AG20443 (cell line): Measurements from ENCODE around the gene CHRNA3.
"Not testable (repeated sequence)": the region's sequence is repeated elsewhere in the genome, so short reads cannot be mapped to it uniquely, and the experiment has no call there.

Experiments
- DNase-seq: peaks from one replicate; pipeline ENCODE4 v3.0.0; 2012; ENCODE audit warnings: low spot score, mixed read lengths

Gene CHRNA3

GRCh38 chr15:78617516-78617915, 3.3 kb downstream of the CHRNA3 start:
- DNase-seq, result no peak

- DNase-seq, result no peak
These were observed 3.7 kb downstream of the CHRNA3 start for GRCh38 chr15:78617076-78617475.

GRCh38 chr15:78616506-78616905, 4.3 kb downstream of the CHRNA3 start:
- no peak for DNase-seq

- DNase-seq, result no peak
These were observed 5.6 kb downstream of the CHRNA3 start for GRCh38 chr15:78615151-78615589.

GRCh38 chr15:78614021-78614420, 6.8 kb downstream of the CHRNA3 start:
- no peak for DNase-seq

GRCh38 chr15:78609551-78609950, 11.2 kb downstream of the CHRNA3 start:
- not testable (repeated sequence) for DNase-seq

GRCh38 chr15:78605680-78606079, 15.1 kb downstream of the CHRNA3 start:
- no peak for DNase-seq

- no peak for DNase-seq
These were observed 15.6 kb downstream of the CHRNA3 start for GRCh38 chr15:78605201-78605600.

- no peak for DNase-seq
These were observed 16.4 kb downstream of the CHRNA3 start for GRCh38 chr15:78604420-78604819.

GRCh38 chr15:78603467-78603866, 17.3 kb downstream of the CHRNA3 start:
- DNase-seq, result no peak

- DNase-seq, result no peak
These were observed 21.6 kb downstream of the CHRNA3 start for GRCh38 chr15:78599189-78599588.

GRCh38 chr15:78598348-78598747, 22.4 kb downstream of the CHRNA3 start:
- DNase-seq, result no peak

GRCh38 chr15:78597583-78597982, 23.2 kb downstream of the CHRNA3 start:
- no peak for DNase-seq

GRCh38 chr15:78574944-78575343, 45.9 kb downstream of the CHRNA3 start:
- DNase-seq, result no peak

- DNase-seq, result no peak
These were observed 47.4 kb downstream of the CHRNA3 start for GRCh38 chr15:78573416-78573815.

GRCh38 chr15:78571382-78571781, 49.4 kb downstream of the CHRNA3 start:
- no peak for DNase-seq

- no peak for DNase-seq
These were observed 50.1 kb downstream of the CHRNA3 start for GRCh38 chr15:78570710-78571109.

GRCh38 chr15:78567531-78567930, 53.3 kb downstream of the CHRNA3 start:
- DNase-seq, result no peak

GRCh38 chr15:78565951-78566774, 54.6 kb downstream of the CHRNA3 start:
- DNase-seq, result peak; percentile 19

- peak; percentile 92 for DNase-seq
These were observed 55.5 kb downstream of the CHRNA3 start, which contains the start of gene CHRNA5 for GRCh38 chr15:78565097-78565950. CHRNA5 (plus strand) TSS chr15:78565520; CDS start chr15:78565720, 200 bp downstream.

GRCh38 chr15:78564743-78565096, 56.1 kb downstream of the CHRNA3 start:
- no peak for DNase-seq

GRCh38 chr15:78563092-78563491, 57.7 kb downstream of the CHRNA3 start:
- DNase-seq, result no peak

GRCh38 chr15:78561490-78561889, 59.3 kb downstream of the CHRNA3 start:
- DNase-seq, result no peak
